ENCODE data around the gene CSF2RB.
A peak's percentile ranks its signal among the peaks of the same experiment; 100 is the strongest.

The CSF2RB gene

DNA sequence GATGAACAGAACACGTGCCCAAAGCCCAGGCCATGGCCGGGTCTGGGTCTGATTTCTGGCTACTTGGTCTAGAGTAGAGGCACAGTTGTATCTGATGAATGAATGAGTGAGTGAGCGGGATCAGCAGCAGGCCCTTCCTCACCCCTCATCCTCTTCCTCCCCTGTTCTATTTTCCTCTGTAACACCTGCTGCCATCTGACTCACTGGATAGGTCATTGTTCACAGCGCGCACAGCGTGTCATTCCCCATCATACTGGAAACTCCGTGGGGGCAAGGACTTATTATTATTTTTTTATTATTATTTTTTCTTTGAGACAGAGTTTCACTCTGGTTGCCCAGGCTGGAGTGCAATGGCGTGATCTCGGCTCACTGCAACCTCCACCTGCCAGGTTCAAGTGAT lies 38.7 kb upstream of the CSF2RB start:
- DNase-seq, result no peak
- POLR2A ChIA-PET, result no interaction called here
- Histone ChIP-seq H3K4me1 (ENCODE audit: control extremely low read depth in 1 of 4, control insufficient read depth in 4 of 4, insufficient read depth in 4 of 4, low read length in 3 of 4) (peaks cover 0 to 17% (median 17%) of the 10 kb centered on the region in 4 experiments), H3K27me3 (replicated peaks in 2 of 5; ENCODE audit: control insufficient read depth in 4 of 5, insufficient read depth in 5 of 5, low read length in 4 of 5) (no peaks in the 10 kb centered on the region), H3K27ac (ENCODE audit: insufficient read depth in 1 of 2, low read depth in 1 of 2, low read length in 2 of 2, poor library complexity in 1 of 2, severe bottlenecking in 2 of 2) (peak overlapping the region in 1 of 2 experiments; percentile 70), H3K9me3 (ENCODE audit: control extremely low read depth in 1 of 5, control insufficient read depth in 4 of 5, insufficient read depth in 2 of 5, low read depth in 1 of 5, low read length in 4 of 5) (peaks cover 0 to under 1% (median 0%) of the 10 kb centered on the region in 5 experiments), H3K4me3 (ENCODE audit: control insufficient read depth in 1 of 7, extremely low read depth in 1 of 7, insufficient read depth in 4 of 7, low read depth in 2 of 7, low read length in 6 of 7) (no peak overlapping the region), H3K36me3 (ENCODE audit: control insufficient read depth in 4 of 4, insufficient read depth in 4 of 4, low read length in 3 of 4) (peaks cover 2 to 94% (median 43%) of the 10 kb centered on the region in 4 experiments)
- CTCF ChIA-PET, result interaction anchor here (1.0 to 1.4 kb wide), 4 partner anchors 23 to 56 kb away, joined by 3 to 5 read pairs (median 4); no protein-coding TSS in a partner anchor
- 100% methylated on average over 3 of the region's 9 CpGs for WGBS (ENCODE audit: insufficient coverage)

DNA sequence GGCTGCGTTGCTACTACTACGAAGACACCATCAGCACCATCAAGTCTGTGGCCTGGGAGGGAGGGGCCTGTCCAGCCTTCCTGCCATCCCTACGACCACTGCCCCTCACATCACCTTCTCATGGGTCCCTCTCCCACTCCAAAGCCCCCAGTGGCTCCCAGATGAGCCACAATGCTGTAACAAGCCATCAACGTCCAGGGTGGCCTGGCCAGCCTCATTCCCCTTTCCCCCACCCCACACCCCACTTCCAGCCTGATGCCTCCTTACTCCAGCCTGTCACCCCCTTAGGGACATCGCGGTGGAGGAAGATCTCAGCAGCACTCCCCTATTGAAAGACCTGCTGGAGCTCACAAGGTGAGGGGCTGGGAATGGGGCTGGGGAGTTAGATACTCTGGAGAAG lies 37.7 kb upstream of the CSF2RB start:
- Histone ChIP-seq H3K36me3 (ENCODE audit: control insufficient read depth in 4 of 4, insufficient read depth in 4 of 4, low read length in 3 of 4) (peaks cover 2 to 84% (median 36%) of the 10 kb centered on the region in 4 experiments), H3K27me3 (replicated peaks in 2 of 5; ENCODE audit: control insufficient read depth in 4 of 5, insufficient read depth in 5 of 5, low read length in 4 of 5) (no peaks in the 10 kb centered on the region), H3K4me1 (ENCODE audit: control extremely low read depth in 1 of 4, control insufficient read depth in 4 of 4, insufficient read depth in 4 of 4, low read length in 3 of 4) (peaks cover 0 to 17% (median 17%) of the 10 kb centered on the region in 4 experiments), H3K9me3 (ENCODE audit: control extremely low read depth in 1 of 5, control insufficient read depth in 4 of 5, insufficient read depth in 2 of 5, low read depth in 1 of 5, low read length in 4 of 5) (peaks cover 0 to 8% (median 2%) of the 10 kb centered on the region in 5 experiments), H3K4me3 (ENCODE audit: control insufficient read depth in 1 of 7, extremely low read depth in 1 of 7, insufficient read depth in 4 of 7, low read depth in 2 of 7, low read length in 6 of 7) (no peak overlapping the region), H3K27ac (ENCODE audit: insufficient read depth in 1 of 2, low read depth in 1 of 2, low read length in 2 of 2, poor library complexity in 1 of 2, severe bottlenecking in 2 of 2) (no peak overlapping the region)
- CTCF ChIA-PET, result interaction anchor here (1.4 kb wide), 1 partner anchor 22 kb away, joined by 3 read pairs; no protein-coding TSS in a partner anchor
- POLR2A ChIA-PET, result no interaction called here
- DNase-seq, result no peak
- WGBS (ENCODE audit: insufficient coverage), result 94% methylated on average over 3 of the region's 6 CpGs

DNA sequence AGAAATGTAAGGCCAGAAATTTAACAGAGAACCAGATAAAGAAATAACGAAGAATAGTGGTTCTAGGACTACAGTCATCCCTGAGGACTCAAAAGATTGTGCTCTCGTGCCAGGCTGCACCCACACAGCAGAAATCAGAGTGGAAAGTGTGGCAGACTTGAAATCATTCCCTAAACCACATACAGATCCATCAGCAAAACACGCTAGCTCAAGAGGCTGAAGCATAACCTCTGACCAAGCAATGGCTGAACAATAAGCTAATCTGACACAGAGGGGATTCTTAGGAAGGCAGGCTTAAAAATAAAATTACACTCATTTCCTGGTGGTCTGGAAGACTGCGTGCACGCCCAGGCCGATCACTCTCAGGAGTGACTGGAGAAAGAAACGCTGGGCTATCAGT lies 33.7 kb upstream of the CSF2RB start:
- WGBS (ENCODE audit: insufficient coverage), result 83% methylated on average over 5 of the region's 7 CpGs
- Histone ChIP-seq H3K27ac (ENCODE audit: insufficient read depth in 1 of 2, low read depth in 1 of 2, low read length in 2 of 2, poor library complexity in 1 of 2, severe bottlenecking in 2 of 2) (no peak overlapping the region), H3K36me3 (ENCODE audit: control insufficient read depth in 4 of 4, insufficient read depth in 4 of 4, low read length in 3 of 4) (peaks cover 0 to 44% (median 22%) of the 10 kb centered on the region in 4 experiments), H3K4me1 (ENCODE audit: control extremely low read depth in 1 of 4, control insufficient read depth in 4 of 4, insufficient read depth in 4 of 4, low read length in 3 of 4) (peaks cover 0 to 2% (median 1%) of the 10 kb centered on the region in 4 experiments), H3K4me3 (ENCODE audit: control insufficient read depth in 1 of 7, extremely low read depth in 1 of 7, insufficient read depth in 4 of 7, low read depth in 2 of 7, low read length in 6 of 7) (no peak overlapping the region), H3K9me3 (ENCODE audit: control extremely low read depth in 1 of 5, control insufficient read depth in 4 of 5, insufficient read depth in 2 of 5, low read depth in 1 of 5, low read length in 4 of 5) (peaks cover 2 to 25% (median 8%) of the 10 kb centered on the region in 5 experiments), H3K27me3 (replicated peaks in 2 of 5; ENCODE audit: control insufficient read depth in 4 of 5, insufficient read depth in 5 of 5, low read length in 4 of 5) (no peaks in the 10 kb centered on the region)
- ChIA-PET POLR2A (no interaction called here), CTCF (interaction anchor here (1.2 to 2.1 kb wide), 2 partner anchors 27 to 75 kb away, joined by 3 to 5 read pairs; no protein-coding TSS in a partner anchor)
- no peak for DNase-seq

DNA sequence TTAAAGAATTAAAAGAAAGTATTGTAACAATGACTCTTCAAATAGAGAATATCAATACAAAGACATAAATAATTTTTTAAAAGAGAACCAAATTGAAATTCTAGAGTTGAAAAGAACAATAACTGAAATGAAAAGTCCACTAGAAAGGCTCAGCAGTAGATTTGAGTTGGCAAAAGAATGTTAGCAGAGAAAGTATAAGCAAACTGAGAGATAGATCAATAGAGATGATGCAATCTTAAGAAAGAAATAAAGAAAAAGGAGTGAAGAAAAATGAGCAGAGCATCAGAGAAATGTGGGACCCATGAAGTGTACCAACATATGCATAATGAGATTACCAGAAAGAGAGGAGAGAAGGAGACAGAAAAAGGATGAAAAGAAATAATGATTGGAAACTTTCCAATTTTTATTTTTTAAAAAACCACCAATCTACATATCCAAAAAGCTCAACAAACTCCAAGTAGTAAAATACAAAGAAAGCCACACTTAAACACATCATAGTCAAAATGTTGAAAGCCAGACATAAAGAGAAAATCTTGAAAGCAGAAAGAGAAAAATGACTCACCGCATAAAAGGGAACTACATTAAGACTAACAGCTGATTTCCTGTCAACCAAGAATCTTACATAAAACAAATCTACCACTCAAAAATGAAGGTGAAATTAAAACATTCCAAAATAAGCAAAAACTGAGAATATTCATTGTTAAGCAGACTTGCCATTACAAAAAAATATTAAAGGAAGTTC lies 31.8 kb upstream of the CSF2RB start:
- WGBS (ENCODE audit: insufficient coverage), result no CpG with 5 or more reads among the region's 1 CpG
- CTCF ChIA-PET, result interaction anchor here (2.0 kb wide), 1 partner anchor 10 kb away, joined by 9 read pairs; no protein-coding TSS in a partner anchor
- Histone ChIP-seq H3K27me3 (replicated peaks in 2 of 5; ENCODE audit: control insufficient read depth in 4 of 5, insufficient read depth in 5 of 5, low read length in 4 of 5) (no peaks in the 10 kb centered on the region), H3K9me3 (ENCODE audit: control extremely low read depth in 1 of 5, control insufficient read depth in 4 of 5, insufficient read depth in 2 of 5, low read depth in 1 of 5, low read length in 4 of 5) (peaks cover 2 to 25% (median 8%) of the 10 kb centered on the region in 5 experiments), H3K4me3 (ENCODE audit: control insufficient read depth in 1 of 7, extremely low read depth in 1 of 7, insufficient read depth in 4 of 7, low read depth in 2 of 7, low read length in 6 of 7) (no peak overlapping the region), H3K27ac (ENCODE audit: insufficient read depth in 1 of 2, low read depth in 1 of 2, low read length in 2 of 2, poor library complexity in 1 of 2, severe bottlenecking in 2 of 2) (no peak overlapping the region), H3K4me1 (ENCODE audit: control extremely low read depth in 1 of 4, control insufficient read depth in 4 of 4, insufficient read depth in 4 of 4, low read length in 3 of 4) (peaks cover 0 to 10% (median 3%) of the 10 kb centered on the region in 4 experiments), H3K36me3 (ENCODE audit: control insufficient read depth in 4 of 4, insufficient read depth in 4 of 4, low read length in 3 of 4) (peaks cover 0 to 26% (median 12%) of the 10 kb centered on the region in 4 experiments)
- DNase-seq, result peak in 2 of 3 donors; percentile 71 to 82
- POLR2A ChIA-PET, result no interaction called here

DNA sequence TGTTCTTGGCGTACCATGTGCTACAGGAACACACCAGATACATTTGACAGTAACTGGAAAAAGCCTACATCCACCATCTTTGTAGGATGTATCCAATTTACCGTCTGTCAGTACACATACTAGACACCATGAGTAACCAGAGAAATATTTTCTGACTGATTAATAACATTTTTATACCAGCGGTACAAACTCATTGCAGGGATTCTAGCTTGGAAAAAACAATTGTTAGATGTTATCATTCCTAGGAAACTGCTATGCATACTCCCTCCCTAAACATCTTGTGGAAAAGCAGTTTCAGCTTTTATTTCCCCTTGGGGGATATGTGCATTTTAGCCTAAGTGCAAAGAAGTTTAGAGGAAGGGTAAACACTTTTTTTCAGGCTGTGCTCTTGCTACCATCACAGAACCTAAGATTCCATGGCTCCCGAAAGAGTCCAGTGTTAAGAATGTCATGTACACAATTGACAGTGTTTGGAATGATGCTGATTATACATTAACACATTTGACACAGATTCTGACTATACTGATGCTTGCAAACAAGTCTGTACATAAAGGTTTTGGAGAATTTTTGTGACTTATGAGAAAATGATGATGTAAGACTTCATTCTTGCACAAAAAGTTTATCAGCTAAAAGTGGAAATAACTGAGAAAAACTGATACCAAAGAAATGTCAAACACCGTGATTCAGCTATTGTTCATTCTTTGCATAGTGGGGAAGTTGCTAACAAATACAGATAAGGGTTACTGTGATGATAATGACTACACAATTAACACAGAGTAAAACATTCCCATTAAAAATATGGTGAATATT lies 28.9 kb upstream of the CSF2RB start:
- Histone ChIP-seq H3K4me1 (ENCODE audit: control extremely low read depth in 1 of 4, control insufficient read depth in 4 of 4, insufficient read depth in 4 of 4, low read length in 3 of 4) (peaks cover 0 to 10% (median 3%) of the 10 kb centered on the region in 4 experiments), H3K36me3 (ENCODE audit: control insufficient read depth in 4 of 4, insufficient read depth in 4 of 4, low read length in 3 of 4) (no peaks in the 10 kb centered on the region), H3K9me3 (ENCODE audit: control extremely low read depth in 1 of 5, control insufficient read depth in 4 of 5, insufficient read depth in 2 of 5, low read depth in 1 of 5, low read length in 4 of 5) (peaks cover 2 to 25% (median 8%) of the 10 kb centered on the region in 5 experiments), H3K27ac (ENCODE audit: insufficient read depth in 1 of 2, low read depth in 1 of 2, low read length in 2 of 2, poor library complexity in 1 of 2, severe bottlenecking in 2 of 2) (peak overlapping the region in 1 of 2 experiments; percentile 62), H3K27me3 (replicated peaks in 2 of 5; ENCODE audit: control insufficient read depth in 4 of 5, insufficient read depth in 5 of 5, low read length in 4 of 5) (no peaks in the 10 kb centered on the region), H3K4me3 (ENCODE audit: control insufficient read depth in 1 of 7, extremely low read depth in 1 of 7, insufficient read depth in 4 of 7, low read depth in 2 of 7, low read length in 6 of 7) (no peak overlapping the region)
- POLR2A ChIA-PET, result interaction anchor here (0.6 kb wide), 2 partner anchors 174 to 339 kb away, joined by 8 to 9 read pairs; no protein-coding TSS in a partner anchor
- CTCF ChIA-PET, result interaction anchor here (0.7 to 1.0 kb wide), 3 partner anchors 8 to 31 kb away, joined by 3 to 4 read pairs (median 3); no protein-coding TSS in a partner anchor
- peak; percentile 50 to 82 (median 68) for DNase-seq
- WGBS (ENCODE audit: insufficient coverage), result 100% methylated on average over 1 of the region's 5 CpGs

DNA sequence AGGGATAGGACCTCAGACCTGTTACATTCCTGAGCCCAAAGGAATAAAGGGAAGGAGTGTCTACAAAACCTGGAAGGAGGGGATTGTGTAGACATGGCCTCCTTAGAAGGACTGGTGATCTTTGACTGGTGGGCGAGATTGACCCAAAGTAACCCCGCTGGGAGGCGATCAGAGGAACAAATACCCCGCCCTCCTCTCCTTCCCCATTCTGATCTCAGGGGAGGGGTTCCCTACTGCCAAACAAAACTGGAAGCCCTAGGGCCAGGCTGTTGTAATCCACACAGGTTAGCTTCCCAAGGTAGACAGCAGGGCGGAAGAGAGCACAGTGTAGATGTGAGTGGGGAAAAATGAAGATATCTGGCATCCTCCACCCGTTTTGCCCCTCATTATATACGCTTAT lies 28.0 kb upstream of the CSF2RB start:
- ChIA-PET POLR2A (no interaction called here), CTCF (interaction anchor here (1.9 kb wide), 1 partner anchor 30 kb away, joined by 6 read pairs; no protein-coding TSS in a partner anchor)
- peaks cover 0 to 10% (median 3%) of the 10 kb centered on the region in 4 experiments for H3K4me1 ChIP-seq (ENCODE audit: control extremely low read depth in 1 of 4, control insufficient read depth in 4 of 4, insufficient read depth in 4 of 4, low read length in 3 of 4)
- peak overlapping the region in 1 of 2 experiments; percentile 62 for H3K27ac ChIP-seq (ENCODE audit: insufficient read depth in 1 of 2, low read depth in 1 of 2, low read length in 2 of 2, poor library complexity in 1 of 2, severe bottlenecking in 2 of 2)
- no peaks in the 10 kb centered on the region for H3K36me3 ChIP-seq (ENCODE audit: control insufficient read depth in 4 of 4, insufficient read depth in 4 of 4, low read length in 3 of 4)
- peak in 2 of 3 donors; percentile 46 to 59 for DNase-seq
- WGBS (ENCODE audit: insufficient coverage), result 72% methylated on average over 2 of the region's 7 CpGs
- peaks cover 2 to 20% (median 8%) of the 10 kb centered on the region in 5 experiments for H3K9me3 ChIP-seq (ENCODE audit: control extremely low read depth in 1 of 5, control insufficient read depth in 4 of 5, insufficient read depth in 2 of 5, low read depth in 1 of 5, low read length in 4 of 5)
- H3K4me3 ChIP-seq (ENCODE audit: control insufficient read depth in 1 of 7, extremely low read depth in 1 of 7, insufficient read depth in 4 of 7, low read depth in 2 of 7, low read length in 6 of 7), result no peak overlapping the region
- no peaks in the 10 kb centered on the region for H3K27me3 ChIP-seq (replicated peaks in 2 of 5; ENCODE audit: control insufficient read depth in 4 of 5, insufficient read depth in 5 of 5, low read length in 4 of 5)

Measured in common myeloid progenitor, CD34-positive (primary cell).